IPS-18c (cell line): ENCODE data around the gene SGMS1.
"Not testable (repeated sequence)": the region's sequence is repeated elsewhere in the genome, so short reads cannot be mapped to it uniquely, and the experiment has no call there.

Experiments used
- H3K4me3 ChIP-seq: 2 replicates; pipeline ENCODE4 v1.7.0; 2013; ENCODE audit warnings: low read depth, mild to moderate bottlenecking, low read length, moderate library complexity; ENCODE audit not compliant: insufficient read depth
- H3K9me3 ChIP-seq: one replicate; pipeline ENCODE4 v1.6.1; 2013; ENCODE audit warnings: mild to moderate bottlenecking, low read length, moderate library complexity; ENCODE audit not compliant: control insufficient read depth, insufficient read depth

The SGMS1 gene

GRCh38 chr10:50512743-50513416, 110.9 kb downstream of the SGMS1 start:
- Histone ChIP-seq H3K9me3 (no peaks in the 10 kb centered on the region), H3K4me3 (no peak overlapping the region)

- H3K4me3 ChIP-seq, result no peak overlapping the region
- no peaks in the 10 kb centered on the region for H3K9me3 ChIP-seq
Observed at GRCh38 chr10:50512214-50512595, 111.6 kb downstream of the SGMS1 start.

DNA sequence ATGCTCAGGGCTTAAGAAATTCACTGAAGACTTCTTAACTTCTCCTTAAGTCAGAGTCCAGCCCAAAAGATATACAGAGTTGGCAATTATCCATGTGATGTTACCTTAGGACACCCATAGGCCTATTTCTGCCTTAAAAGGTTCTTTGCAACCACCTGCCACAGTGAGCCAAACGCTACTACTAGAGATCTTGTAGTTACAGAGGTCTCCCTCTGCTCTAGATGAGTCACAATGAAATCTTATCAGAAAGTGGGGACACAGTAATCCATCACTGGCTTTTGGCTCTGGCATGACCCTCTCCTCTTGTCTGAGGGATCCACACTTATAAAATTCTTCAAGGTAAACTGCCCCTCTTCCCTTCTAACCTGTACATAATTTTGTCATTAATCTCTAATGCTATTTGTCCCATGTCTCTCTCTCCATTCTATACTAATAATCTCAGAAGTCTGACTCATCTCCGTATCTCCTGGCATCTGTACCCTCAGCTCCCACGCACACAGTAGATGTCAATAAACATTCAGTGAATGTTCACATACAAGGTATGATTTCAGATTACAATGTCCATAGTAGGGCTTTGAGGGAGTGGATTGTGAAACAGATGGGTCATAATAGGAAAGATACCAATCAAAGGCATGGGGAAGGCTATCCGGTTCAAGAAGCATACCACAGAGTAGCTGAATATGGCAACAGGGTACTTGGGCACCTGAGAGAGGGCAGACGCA, 112.1 kb downstream of the SGMS1 start:
- no peak overlapping the region for H3K4me3 ChIP-seq
- no peaks in the 10 kb centered on the region for H3K9me3 ChIP-seq

DNA sequence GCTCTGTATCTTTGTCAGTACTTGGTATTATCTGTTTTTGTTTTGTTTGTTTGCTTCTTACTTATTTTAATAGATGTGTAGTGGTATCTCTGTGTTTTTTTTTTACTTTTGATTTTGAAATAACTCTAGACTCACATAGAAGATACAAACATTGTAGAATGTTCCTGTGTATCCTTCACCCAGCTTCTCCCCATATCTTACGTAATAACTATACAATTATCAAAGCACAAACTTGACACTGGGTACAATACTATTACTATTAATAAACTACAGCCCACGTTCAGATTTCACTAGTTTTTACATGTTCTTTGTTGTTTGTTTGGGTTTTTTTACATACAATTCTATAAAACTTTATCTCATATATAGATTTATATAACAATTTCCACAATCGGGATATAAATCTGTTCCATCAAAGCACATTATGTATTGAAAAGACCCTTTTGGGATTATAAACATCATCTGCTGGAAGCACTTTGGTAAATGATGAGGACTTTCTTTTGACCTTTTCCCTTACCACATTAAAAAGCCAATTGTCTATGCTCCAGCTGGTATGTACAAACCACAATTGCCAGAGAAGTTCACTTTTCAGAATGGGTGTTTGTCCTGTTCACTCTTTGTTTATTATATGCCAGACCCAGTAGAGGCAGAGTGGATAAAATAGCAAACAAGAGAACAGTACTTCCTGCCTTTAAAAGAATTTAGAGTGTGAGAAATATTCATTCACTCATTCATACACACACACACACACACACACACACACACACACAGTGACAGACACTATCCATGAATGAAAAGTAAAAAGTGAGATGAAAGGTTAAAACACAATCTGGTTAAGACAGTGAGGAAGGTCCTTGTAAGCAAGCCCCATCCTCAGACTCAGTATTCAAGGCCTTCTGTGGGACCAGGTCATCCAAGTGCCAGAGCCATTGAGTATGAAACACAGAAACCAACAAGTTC, 113.0 kb downstream of the SGMS1 start:
- Histone ChIP-seq H3K9me3 (no peaks in the 10 kb centered on the region), H3K4me3 (no peak overlapping the region)

DNA sequence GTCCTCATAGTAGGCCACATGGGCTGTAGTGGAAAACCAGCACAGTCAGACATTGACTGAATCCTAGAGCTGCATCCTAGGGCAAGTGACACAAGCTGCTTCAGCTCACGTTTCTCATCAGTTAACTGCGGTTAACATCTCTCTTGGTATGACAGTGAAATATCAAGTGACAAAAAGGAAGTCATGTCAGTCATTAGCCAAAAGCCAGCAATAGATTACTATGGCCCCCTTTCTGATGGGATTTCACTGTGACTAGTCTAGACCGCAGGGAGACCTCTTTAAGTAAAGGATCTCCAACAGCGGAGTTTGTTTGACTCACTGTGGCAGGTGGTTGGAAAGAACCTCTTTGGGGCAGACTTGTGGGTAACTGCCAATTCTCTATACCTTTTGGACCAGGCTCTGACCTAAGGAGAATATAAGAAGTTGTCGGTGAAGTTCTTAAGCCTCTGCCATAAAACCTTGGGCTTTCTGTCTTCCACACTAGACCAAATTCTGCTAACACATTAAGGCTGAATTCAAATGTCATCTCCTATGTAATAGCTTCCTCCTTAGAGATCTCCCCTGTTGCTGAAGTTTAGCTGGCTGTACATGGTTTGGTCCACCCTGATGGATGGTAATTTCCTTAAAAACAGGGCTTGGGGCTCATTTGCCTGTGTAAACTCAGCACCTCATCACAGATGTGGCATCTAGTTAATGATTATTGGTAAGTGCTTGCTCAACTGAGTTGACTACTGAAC, 115.3 kb downstream of the SGMS1 start:
- H3K4me3 ChIP-seq, result no peak overlapping the region

DNA sequence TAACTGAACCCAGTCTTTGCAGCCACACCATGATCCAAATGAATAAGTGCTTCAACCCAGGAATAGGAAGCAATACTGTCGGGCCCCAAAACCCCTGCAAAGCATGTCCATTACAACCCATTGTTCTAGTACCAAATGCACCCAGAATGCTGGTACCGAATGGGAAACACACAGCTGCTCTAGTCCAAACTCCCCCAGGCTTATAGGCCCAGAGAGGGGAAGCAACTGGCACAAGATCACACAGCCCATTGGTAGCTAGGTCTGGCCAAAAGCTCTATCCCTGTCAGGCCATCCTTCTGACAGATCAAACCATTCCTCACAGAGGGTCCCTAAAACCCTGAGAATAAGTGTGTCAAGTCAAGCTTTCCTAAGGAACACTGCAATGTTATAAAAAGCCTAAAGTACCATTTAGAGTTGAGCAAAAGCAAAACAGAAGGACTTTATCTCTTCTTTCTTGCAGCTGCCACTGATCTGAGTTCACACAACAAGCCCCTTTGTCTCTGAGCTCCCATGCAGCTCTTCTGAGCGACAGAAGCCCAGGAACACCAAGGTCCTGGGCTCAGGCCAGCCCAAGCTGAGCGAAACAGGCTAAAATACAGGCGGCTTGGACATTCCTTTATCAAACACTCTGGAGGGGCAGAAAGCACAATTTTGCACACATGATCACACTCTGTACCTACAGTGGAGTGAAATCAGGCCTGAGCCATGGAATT, 116.7 kb downstream of the SGMS1 start:
- H3K9me3 ChIP-seq, result no peaks in the 10 kb centered on the region
- no peak overlapping the region for H3K4me3 ChIP-seq

More for the DNA sequence above, 115.3 kb downstream of the SGMS1 start:
- H3K9me3 ChIP-seq, result no peaks in the 10 kb centered on the region

DNA sequence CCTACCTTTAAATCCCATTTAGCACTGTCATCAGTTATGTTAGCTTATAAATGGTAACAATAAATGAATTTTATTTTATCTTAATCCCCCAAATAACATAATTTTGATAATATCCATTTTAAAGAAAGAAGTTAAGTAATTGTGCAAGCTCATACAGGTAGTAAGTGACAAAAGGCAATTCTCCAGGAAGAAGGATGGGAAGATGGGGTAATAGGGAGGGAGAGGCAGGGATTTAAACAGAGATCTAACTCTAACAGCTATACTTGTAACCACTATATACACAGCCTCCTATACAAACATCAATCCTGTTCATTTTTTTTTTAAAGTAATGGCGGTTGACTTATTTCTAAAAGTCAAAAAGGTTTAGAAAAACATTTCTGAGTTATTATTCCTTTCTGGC, 119.4 kb downstream of the SGMS1 start:
- Histone ChIP-seq H3K4me3 (no peak overlapping the region), H3K9me3 (no peaks in the 10 kb centered on the region)

- Histone ChIP-seq H3K4me3 (no peak overlapping the region), H3K9me3 (no peaks in the 10 kb centered on the region)
Observed at GRCh38 chr10:50503661-50504320, 120.0 kb downstream of the SGMS1 start.

DNA sequence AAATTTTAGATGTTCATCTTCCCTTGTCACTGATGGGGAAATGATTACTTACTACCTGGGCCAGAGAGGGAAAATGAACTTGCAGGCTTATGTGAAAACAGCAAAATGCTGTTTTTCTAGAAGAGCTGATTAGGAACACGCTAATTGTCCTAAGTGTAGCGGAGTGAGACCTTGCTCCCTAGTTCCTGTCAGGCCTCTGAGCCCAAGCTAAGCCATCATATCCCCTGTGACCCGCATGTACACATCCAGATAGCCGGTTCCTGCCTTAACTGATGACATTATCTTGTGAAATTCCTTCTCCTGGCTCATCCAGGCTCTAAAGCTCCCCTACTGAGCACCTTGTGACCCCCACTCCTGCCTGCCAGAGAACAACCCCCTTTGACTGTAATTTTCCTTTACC, 120.6 kb downstream of the SGMS1 start:
- H3K4me3 ChIP-seq, H3K9me3 ChIP-seq: not testable (repeated sequence)

DNA sequence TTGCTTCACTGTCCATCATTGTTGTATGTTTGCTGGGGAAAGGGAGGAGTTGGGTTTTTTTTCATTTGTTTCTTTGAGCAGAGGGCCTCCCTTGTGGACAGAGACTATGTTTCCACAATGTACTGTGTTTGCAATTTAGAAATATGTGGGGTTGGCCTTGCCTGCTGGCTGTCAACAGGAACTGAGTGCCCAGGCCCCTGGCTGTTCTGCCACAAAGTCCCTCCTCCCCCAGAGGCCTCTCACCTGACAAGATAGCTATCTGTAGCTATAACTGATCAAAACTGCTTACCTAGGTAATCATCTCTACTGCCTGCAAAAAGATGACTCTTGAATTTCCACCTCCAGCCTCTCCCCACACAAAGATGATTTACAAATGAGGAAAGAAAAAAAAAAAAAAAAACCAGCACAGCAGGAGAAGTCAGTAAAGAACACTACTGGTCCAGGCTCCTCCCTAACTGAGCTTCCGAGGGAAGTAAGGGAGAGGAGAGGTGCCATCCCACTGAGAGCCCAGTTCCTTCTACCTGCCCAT, 121.8 kb downstream of the SGMS1 start:
- Histone ChIP-seq H3K4me3 (no peak overlapping the region), H3K9me3 (no peaks in the 10 kb centered on the region)

GRCh38 chr10:50501478-50501877, 122.3 kb downstream of the SGMS1 start:
- no peaks in the 10 kb centered on the region for H3K9me3 ChIP-seq

GRCh38 chr10:50498465-50498864, 125.3 kb downstream of the SGMS1 start:
- no peaks in the 10 kb centered on the region for H3K9me3 ChIP-seq
- no peak overlapping the region for H3K4me3 ChIP-seq

More at GRCh38 chr10:50501478-50501877, 122.3 kb downstream of the SGMS1 start:
- H3K4me3 ChIP-seq, result no peak overlapping the region

DNA sequence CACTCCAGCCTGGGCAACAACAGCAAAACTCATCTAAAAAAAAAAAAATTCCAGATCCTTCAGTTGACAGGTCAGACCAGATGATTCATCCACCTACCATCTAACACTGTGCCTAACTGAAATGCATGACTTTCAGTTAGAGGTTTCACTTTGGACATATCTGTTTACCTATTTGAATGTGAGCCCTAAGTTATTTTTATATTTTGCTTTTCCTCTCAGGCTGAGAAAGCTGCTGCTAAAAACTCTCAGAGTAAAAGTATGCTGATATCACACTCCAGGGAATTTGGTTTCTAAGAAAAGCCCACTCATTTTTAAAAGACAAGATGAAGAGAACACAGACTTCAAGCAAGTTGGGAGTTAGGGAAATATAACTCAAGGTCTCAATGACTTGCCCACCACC, 126.0 kb downstream of the SGMS1 start:
- H3K9me3 ChIP-seq, result no peaks in the 10 kb centered on the region
- H3K4me3 ChIP-seq, result no peak overlapping the region

DNA sequence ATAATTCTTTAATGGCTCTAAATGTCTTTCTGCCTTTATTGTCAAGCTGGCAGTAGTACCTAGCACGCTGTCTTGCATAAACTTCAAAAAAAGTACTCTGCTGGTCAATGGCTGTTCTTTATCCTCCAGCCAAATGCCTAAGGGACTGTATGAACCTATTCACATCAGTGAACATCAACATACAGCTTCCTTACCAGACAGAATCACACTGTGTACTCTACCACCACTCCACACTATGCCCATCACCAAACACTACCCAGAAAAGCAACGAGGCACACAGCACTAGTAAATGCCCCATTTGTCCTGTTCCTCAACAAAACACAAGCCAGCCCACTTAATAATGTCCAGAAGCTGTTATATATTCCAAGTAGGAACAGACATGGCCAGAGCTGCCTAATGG, 127.5 kb downstream of the SGMS1 start:
- Histone ChIP-seq H3K9me3 (no peaks in the 10 kb centered on the region), H3K4me3 (no peak overlapping the region)

DNA sequence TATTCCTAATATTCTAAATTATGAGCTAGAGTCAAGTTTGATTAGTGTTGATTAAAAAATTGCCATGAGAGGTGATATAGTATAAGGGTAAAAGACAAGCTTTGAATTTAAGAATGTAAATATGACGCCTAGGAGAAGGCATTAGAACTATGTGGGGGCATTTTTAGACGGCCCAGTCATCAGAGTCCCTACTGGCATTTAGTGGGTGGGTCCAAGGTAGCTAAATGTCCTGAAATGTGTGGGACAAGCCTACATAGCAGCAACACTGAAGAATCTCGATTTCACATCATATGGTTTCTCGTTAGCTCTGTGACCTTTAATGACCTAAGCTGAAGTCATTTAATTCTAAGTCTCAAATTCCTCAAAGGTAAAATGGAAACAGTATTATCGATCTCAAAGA, 133.5 kb downstream of the SGMS1 start:
- Histone ChIP-seq H3K4me3 (no peak overlapping the region), H3K9me3 (no peaks in the 10 kb centered on the region)

- not testable (repeated sequence) for H3K9me3 ChIP-seq, H3K4me3 ChIP-seq
Observed at GRCh38 chr10:50484550-50484949, 139.2 kb downstream of the SGMS1 start.
